GM12874 (cell line): ENCODE results near the gene MSLN.

Experiments used
- TF ChIP-seq, protein P1 (sequence below): IDR thresholded peaks from 2 replicates; pipeline ENCODE4 v1.5.1; 2011; ENCODE audit warnings: low read depth, mild to moderate bottlenecking, control low read depth, low read length, moderate library complexity; ENCODE audit not compliant: insufficient read depth

MSLN gene

DNA sequence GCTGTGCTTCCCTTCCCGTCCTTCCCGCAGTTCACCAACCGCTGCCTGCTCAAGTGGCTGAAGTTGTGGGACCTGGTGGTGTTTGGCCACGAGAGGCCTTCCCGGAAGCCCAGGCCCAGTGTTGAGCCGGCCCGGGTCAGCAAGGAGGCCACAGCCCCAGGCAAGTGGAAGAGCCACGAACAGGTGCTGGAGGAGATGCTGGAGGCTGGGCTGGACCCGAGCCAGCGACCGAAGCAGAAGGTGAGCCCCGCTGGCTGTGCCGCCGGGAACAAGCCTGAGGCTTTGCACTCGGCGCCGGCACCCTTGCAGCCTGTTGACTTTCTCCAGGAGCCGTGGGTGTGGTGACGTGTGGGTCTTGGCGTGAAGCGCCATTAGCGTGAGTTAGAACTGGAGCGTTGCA, 30.6 kb downstream of the MSLN start:
- TF ChIP-seq, protein P1, sequence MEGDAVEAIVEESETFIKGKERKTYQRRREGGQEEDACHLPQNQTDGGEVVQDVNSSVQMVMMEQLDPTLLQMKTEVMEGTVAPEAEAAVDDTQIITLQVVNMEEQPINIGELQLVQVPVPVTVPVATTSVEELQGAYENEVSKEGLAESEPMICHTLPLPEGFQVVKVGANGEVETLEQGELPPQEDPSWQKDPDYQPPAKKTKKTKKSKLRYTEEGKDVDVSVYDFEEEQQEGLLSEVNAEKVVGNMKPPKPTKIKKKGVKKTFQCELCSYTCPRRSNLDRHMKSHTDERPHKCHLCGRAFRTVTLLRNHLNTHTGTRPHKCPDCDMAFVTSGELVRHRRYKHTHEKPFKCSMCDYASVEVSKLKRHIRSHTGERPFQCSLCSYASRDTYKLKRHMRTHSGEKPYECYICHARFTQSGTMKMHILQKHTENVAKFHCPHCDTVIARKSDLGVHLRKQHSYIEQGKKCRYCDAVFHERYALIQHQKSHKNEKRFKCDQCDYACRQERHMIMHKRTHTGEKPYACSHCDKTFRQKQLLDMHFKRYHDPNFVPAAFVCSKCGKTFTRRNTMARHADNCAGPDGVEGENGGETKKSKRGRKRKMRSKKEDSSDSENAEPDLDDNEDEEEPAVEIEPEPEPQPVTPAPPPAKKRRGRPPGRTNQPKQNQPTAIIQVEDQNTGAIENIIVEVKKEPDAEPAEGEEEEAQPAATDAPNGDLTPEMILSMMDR: no peak

DNA sequence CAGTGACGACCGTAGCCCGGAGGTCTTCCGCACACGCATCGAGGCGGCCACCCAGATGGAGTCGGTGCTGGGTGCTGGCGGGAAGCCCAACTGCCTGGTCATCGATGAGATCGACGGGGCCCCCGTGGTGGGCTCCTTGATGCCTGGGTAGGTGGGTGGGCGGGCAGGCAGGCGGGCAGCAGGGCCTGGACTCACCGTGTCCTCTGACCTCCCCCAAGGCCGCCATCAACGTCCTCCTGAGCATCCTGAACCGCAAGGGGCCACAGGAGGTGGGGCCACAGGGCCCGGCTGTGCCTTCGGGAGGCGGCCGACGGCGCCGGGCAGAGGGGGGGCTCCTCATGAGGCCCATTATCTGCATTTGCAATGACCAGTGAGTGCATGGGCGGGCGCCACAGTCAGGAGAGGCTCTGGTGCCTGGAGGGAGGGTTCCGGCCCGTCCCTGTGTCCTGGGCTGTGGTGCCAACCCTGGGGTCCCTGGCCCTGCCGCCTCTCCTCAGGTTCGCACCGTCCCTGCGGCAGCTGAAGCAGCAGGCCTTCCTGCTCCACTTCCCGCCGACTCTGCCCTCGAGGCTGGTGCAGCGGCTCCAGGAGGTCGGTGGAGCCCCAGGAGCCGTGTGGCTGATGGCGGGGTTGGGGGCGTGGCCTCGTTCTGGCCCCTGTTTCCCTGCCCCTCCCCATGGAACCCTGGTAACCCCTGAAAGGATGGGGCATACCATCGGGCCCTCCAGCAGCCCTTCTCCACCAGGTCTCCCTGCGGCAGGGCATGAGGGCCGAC, 31.9 kb downstream of the MSLN start:
- TF ChIP-seq, protein P1: no peak

DNA sequence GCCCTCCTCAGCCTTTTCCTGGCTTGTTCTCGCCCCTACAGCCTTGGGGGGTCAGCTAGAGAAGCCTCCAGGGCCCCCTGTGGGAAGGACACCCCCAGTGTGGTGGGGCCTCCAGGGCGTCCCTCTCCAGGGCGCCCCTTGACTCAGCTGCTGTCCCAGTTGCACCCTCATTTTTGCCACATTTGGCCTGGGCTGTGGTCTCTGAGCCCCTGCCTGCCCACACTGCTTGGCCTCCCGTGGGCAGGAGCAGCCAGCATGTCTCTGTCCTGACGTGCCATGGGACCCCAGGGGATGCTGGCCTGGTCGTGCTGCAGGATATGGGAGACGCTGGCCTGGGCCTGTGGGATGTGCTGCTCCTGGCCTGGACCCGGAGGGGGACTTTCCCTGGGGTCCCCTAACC, 32.9 kb downstream of the MSLN start:
- TF ChIP-seq, protein P1: no peak

DNA sequence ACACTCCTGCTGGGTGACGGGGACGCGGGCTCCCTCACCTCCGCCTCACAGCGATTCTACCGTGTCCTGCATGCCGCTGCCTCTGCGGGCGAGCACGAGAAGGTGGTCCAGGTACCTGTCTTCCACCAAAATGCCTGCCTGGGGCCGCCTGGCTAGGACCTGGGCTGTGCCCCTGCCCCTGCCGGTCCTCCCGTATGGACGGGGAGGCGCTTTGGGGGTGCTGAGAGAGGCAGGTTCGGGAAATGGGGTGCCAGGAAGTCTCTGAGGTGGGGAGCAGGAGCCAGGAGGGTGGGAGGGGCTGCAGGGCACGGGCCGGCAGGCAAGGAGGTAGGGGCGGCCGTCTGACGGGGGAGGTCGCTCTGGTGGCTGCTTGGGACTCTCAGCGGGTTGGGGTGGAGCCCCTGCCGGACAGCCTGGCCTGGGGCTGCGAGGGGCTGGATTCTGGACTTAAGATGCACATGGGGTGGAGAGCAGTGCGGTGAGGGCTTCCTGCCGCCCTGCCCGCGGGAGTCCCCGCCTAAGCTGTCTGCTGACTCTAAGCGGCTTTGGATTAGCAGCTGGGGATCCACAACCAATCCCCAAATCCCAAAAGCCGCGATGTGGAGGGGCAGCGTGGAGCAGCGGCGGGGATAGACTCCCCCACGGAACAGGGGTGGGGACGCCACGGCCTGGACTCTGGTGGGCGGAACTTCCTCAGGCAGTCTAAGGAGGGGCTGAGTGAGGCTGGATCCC, 33.7 kb downstream of the MSLN start:
- TF ChIP-seq, protein P1: no peak

DNA sequence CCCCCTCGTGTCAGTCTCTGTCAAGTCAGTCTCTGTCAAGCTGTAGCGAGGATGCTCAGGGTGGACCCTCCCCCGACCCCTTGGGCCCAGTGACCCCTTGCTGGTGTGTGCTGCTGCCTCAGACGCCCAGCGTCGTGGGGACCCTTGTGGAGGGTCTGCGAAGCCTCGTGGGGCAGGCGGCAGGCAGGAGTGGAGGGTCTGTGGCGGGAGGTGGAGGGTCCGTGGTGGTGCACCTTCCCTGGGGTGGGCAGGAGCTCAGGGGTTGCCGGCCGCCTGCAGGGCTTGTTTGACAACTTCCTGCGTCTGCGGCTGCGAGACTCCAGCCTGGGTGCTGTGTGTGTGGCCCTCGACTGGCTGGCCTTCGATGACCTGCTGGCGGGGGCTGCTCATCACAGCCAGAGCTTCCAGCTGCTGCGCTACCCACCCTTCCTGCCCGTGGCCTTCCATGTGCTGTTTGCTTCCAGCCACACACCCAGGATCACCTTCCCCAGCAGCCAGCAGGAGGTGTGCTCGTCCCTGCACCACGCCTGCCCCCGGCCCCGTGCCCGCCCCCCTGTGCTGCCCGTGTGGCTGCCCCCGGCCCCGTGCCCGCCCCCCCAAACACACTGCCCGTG, 34.4 kb downstream of the MSLN start:
- TF ChIP-seq, protein P1: no peak

DNA sequence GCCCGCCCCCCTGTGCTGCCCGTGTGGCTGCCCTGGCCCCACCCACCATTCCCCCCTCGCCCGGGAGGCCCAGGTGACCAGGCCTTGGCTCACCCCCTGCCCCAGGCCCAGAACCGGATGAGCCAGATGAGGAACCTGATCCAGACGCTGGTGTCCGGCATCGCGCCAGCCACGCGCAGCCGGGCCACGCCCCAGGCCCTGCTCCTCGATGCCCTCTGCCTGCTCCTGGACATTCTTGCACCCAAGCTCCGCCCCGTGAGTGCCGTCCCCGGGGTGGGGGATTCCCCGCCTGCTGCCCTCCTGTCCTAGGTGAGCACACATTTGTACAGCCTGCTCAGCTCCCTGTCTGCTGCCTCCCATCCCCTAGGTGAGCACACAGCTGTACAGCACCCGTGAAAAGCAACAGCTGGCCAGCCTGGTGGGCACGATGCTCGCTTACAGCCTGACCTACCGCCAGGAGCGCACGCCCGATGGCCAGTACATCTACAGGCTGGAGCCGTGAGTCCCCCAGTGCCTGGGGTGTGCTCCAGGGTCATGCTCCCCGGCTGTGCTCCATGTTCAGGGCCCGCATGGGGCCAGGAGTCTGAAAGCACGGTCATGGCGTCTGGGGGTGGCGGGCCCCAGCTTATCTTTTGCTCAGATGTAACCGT, 35.2 kb downstream of the MSLN start:
- TF ChIP-seq, protein P1: no peak

DNA sequence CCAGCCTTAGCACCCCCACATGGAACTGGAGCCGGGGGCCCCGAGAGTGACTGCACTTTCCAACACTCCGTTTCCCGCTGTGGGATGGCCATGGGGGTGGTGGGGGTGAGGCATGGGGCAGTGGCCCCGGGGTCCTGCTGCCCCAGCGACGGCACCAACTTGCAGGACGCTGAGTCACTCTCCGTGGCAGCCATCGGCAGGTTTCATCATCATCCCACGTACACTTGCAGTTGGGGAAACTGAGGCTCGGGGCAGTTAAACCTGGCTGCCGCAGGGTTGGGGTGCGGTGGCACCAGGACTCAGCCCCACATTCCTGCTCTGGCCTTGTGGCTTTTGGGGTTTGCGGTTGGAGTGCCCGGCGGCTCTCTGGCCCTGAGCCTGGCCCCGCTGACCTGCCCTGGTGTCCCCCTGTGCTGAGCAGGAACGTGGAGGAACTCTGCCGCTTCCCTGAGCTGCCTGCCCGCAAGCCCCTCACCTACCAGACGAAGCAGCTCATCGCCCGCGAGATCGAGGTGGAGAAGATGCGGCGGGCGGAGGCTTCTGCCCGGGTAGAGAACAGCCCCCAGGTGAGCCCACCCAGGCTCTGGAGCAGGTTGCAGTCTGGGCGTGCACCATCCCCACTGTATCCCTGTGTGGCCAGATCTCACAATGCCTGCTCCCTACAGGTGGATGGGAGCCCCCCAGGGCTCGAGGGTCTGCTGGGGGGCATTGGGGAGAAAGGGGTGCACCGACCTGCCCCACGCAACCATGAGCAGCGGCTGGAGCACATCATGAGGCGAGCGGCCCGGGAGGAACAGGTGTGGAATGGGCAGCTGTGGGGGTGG, 36.0 kb downstream of the MSLN start:
- TF ChIP-seq, protein P1: no peak
